A673 (cell line): Measurements from ENCODE around the gene FAM170B. TPM values are rescaled to one million over a fixed set of nuclear protein-coding genes. Genes with fewer than 3 reads are reported as not detected.

Experiments
- BruUV-seq: library from RNA; stranded (reverse); fragments of 400-500 nt; replicated peaks from 2 replicates; lab custom pipeline; 2021; lab: Mats Ljungman, UMichigan
- CTCF ChIA-PET: fragments of 300-600 bp; sonication (Branson Sonifier 250); formaldehyde crosslinking; loops from one replicate; lab custom pipeline; 2022; ENCODE audit warnings: antibody characterized with exemption; lab: Charles Lee
- POLR2A ChIA-PET: fragments of 300-600 bp; sonication (Branson Sonifier 250); formaldehyde crosslinking; loops from one replicate; lab custom pipeline; 2022; ENCODE audit warnings: antibody characterized with exemption; ENCODE audit not compliant: low non-redundant PET; lab: Charles Lee
- DNase-seq: peaks from one replicate; pipeline ENCODE4 v3.0.0-alpha.2; 2015; ENCODE audit warnings: low spot score
- H3K27ac ChIP-seq: fragments of 200-600 bp; sonication (generic); 2 replicates; pipeline ENCODE4 v1.5.1; 2016; ENCODE audit warnings: mixed run types, low read depth, mild to moderate bottlenecking, mixed read lengths, antibody characterized with exemption, low read length; ENCODE audit not compliant: poor library complexity, severe bottlenecking
- H3K27me3 ChIP-seq: fragments of 200-600 bp; sonication (generic); replicated peaks from 2 replicates; pipeline ENCODE4 v1.6.1; 2017; ENCODE audit warnings: mixed run types, low read depth, mild to moderate bottlenecking, mixed read lengths, antibody characterized with exemption, low read length; ENCODE audit not compliant: insufficient read depth, poor library complexity
- H3K36me3 ChIP-seq: fragments of 200-600 bp; sonication (generic); 2 replicates; pipeline ENCODE4 v1.6.1; 2016; ENCODE audit warnings: mixed run types, mild to moderate bottlenecking, mixed read lengths, antibody characterized with exemption, low read length; ENCODE audit not compliant: insufficient read depth, poor library complexity, severe bottlenecking
- H3K4me1 ChIP-seq: fragments of 200-600 bp; sonication (generic); 2 replicates; pipeline ENCODE4 v1.6.1; 2017; ENCODE audit warnings: mixed run types, mild to moderate bottlenecking, mixed read lengths, antibody characterized with exemption, low read length; ENCODE audit not compliant: insufficient read depth, poor library complexity, severe bottlenecking
- H3K4me3 ChIP-seq: fragments of 200-600 bp; sonication (generic); 2 replicates; pipeline ENCODE4 v1.5.1; 2016; ENCODE audit warnings: low read depth, mixed run types, mild to moderate bottlenecking, mixed read lengths, low read length; ENCODE audit not compliant: poor library complexity, severe bottlenecking
- H3K9me3 ChIP-seq: fragments of 200-600 bp; sonication (generic); 2 replicates; pipeline ENCODE4 v1.6.1; 2016; ENCODE audit warnings: mixed run types, low read depth, mild to moderate bottlenecking, mixed read lengths, antibody characterized with exemption, low read length; ENCODE audit not compliant: poor library complexity, severe bottlenecking
- EZH2 ChIP-seq: fragments of 200-600 bp; sonication (generic); IDR thresholded peaks from 2 replicates; pipeline ENCODE4 v1.6.1; 2017; ENCODE audit warnings: borderline replicate concordance, low read depth, mild to moderate bottlenecking, mixed read lengths, antibody characterized with exemption, low read length; ENCODE audit not compliant: poor library complexity, severe bottlenecking
- intact Hi-C: fragments of 100-400 bp; cut with micrococcal nuclease; formaldehyde crosslinking; loops from one replicate; pipeline ENCODE4 v1.10.0; 2022; ENCODE audit not compliant: unreplicated experiment
- total RNA-seq: library from RNA; stranded (reverse); gene quantifications from 2 replicates; pipeline ENCODE4 v1.2.3, GENCODE V29; 2021
- TF ChIP-seq, protein P1 (sequence below): fragments of 300-800, 200-600 bp; sonication (generic); conservative IDR thresholded peaks from 2 replicates; pipeline ENCODE4 v1.5.1; 2017; ENCODE audit warnings: low read depth, mild to moderate bottlenecking, antibody characterized with exemption, low read length, moderate library complexity, mixed read lengths

Gene FAM170B
- total RNA-seq, 1 experiment from 2014 or later, result not detected

DNA sequence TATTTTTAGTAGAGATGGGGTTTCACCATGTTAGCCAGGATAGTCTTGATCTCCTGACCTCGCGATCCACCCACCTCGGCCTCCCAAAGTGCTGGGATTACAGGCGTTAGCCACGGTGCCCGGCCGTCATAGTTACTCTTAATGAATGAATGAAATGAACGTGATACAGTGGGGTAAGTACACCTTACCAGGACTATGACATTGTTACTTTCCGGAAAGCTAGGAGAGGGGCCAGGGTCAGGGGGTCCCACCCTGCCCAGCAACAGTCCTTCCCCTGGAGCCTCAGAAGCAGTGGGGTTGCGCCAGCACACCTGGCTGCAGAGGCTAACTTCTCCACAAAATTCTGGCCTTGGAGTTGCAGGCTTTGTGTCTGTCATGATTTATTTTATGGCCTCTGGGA lies 39.9 kb downstream of the FAM170B start:
- no peak for TF ChIP-seq EZH2
- TF ChIP-seq, protein P1, sequence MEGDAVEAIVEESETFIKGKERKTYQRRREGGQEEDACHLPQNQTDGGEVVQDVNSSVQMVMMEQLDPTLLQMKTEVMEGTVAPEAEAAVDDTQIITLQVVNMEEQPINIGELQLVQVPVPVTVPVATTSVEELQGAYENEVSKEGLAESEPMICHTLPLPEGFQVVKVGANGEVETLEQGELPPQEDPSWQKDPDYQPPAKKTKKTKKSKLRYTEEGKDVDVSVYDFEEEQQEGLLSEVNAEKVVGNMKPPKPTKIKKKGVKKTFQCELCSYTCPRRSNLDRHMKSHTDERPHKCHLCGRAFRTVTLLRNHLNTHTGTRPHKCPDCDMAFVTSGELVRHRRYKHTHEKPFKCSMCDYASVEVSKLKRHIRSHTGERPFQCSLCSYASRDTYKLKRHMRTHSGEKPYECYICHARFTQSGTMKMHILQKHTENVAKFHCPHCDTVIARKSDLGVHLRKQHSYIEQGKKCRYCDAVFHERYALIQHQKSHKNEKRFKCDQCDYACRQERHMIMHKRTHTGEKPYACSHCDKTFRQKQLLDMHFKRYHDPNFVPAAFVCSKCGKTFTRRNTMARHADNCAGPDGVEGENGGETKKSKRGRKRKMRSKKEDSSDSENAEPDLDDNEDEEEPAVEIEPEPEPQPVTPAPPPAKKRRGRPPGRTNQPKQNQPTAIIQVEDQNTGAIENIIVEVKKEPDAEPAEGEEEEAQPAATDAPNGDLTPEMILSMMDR, result no peak
- CTCF ChIA-PET, result no interaction called here
- no peak for DNase-seq

GRCh38 chr10:49092477-49092876 lies 41.3 kb downstream of the FAM170B start:
- no peak overlapping the region for H3K27ac ChIP-seq
- H3K4me3 ChIP-seq, result no peak overlapping the region
- no peaks in the 10 kb centered on the region for H3K9me3 ChIP-seq
- ChIA-PET POLR2A (no interaction called here), CTCF (no interaction called here)
- no peaks in the 10 kb centered on the region for H3K27me3 ChIP-seq
- H3K4me1 ChIP-seq, result no peaks in the 10 kb centered on the region
- TF ChIP-seq, protein P1, result no peak
- TF ChIP-seq EZH2, result no peak
- DNase-seq, result no peak
- no TSS peak for BruUV-seq
- intact Hi-C loops, result no loop called here
- H3K36me3 ChIP-seq, result no peaks in the 10 kb centered on the region

More for the DNA sequence above, 39.9 kb downstream of the FAM170B start:
- no peaks in the 10 kb centered on the region for H3K4me1 ChIP-seq
- H3K27ac ChIP-seq, result no peak overlapping the region
- no peak overlapping the region for H3K4me3 ChIP-seq
- H3K27me3 ChIP-seq, result no peaks in the 10 kb centered on the region
- intact Hi-C loops, result no loop called here
- BruUV-seq, result no TSS peak
- POLR2A ChIA-PET, result no interaction called here
- no peaks in the 10 kb centered on the region for H3K36me3 ChIP-seq
- no peaks in the 10 kb centered on the region for H3K9me3 ChIP-seq

GRCh38 chr10:49091450-49092210 lies 42.2 kb downstream of the FAM170B start:
- H3K9me3 ChIP-seq, result no peaks in the 10 kb centered on the region
- H3K27ac ChIP-seq, result no peak overlapping the region
- intact Hi-C loops, result no loop called here
- TF ChIP-seq, protein P1, result no peak
- TF ChIP-seq EZH2, result no peak
- BruUV-seq, result no TSS peak
- no peak for DNase-seq
- no peaks in the 10 kb centered on the region for H3K36me3 ChIP-seq
- no peaks in the 10 kb centered on the region for H3K27me3 ChIP-seq
- H3K4me1 ChIP-seq, result no peaks in the 10 kb centered on the region
- H3K4me3 ChIP-seq, result no peak overlapping the region
- CTCF ChIA-PET, result no interaction called here
- POLR2A ChIA-PET, result no interaction called here
